GM23338 (cell line): ENCODE measurements around the gene WNK1. TPM values are rescaled to one million over a fixed set of nuclear protein-coding genes. Genes with fewer than 3 reads are reported as not detected.

ENCODE experiments used
- ATAC-seq: fragments of 200-7000 bp; cut with Tn5 transposase; 3 replicates; pipeline ENCODE4 v1.9.1; 2020
- DNase-seq: peaks from one replicate; pipeline ENCODE4 v3.0.0-alpha.2; 2015; ENCODE audit warnings: low spot score
- H2AFZ ChIP-seq: fragments of 200-600 bp; sonication (generic); 2 replicates; pipeline ENCODE4 v1.8.0; 2016; ENCODE audit warnings: antibody characterized with exemption, mild to moderate bottlenecking, moderate library complexity
- H3F3A ChIP-seq: fragments of 200-600 bp; sonication (generic); replicated peaks from 2 replicates; pipeline ENCODE4 v1.8.0; 2017; ENCODE audit warnings: antibody characterized with exemption, mixed run types, low read depth
- H3K27ac ChIP-seq: fragments of 200-600 bp; sonication (generic); 2 replicates; pipeline ENCODE4 v1.6.1; 2016; ENCODE audit warnings: low read depth
- H3K27me3 ChIP-seq: fragments of 200-600 bp; sonication (generic); 2 replicates; pipeline ENCODE4 v1.8.0; 2016; ENCODE audit warnings: mild to moderate bottlenecking, mixed run types, moderate library complexity; ENCODE audit not compliant: insufficient read depth
- H3K36me3 ChIP-seq: fragments of 200-600 bp; sonication (generic); 2 replicates; pipeline ENCODE4 v1.8.0; 2016; ENCODE audit warnings: mild to moderate bottlenecking; ENCODE audit not compliant: insufficient read depth
- H3K4me1 ChIP-seq: fragments of 200-600 bp; sonication (generic); 2 replicates; pipeline ENCODE4 v1.8.0; 2016; ENCODE audit warnings: mild to moderate bottlenecking, moderate library complexity; ENCODE audit not compliant: insufficient read depth
- H3K4me2 ChIP-seq: fragments of 200-600 bp; sonication (generic); 2 replicates; pipeline ENCODE4 v1.7.1; 2017; ENCODE audit warnings: mixed run types
- H3K4me3 ChIP-seq: fragments of 200-600 bp; sonication (generic); 2 replicates; pipeline ENCODE4 v1.6.1; 2016; ENCODE audit warnings: mixed run types
- H3K79me2 ChIP-seq: fragments of 200-600 bp; sonication (generic); replicated peaks from 2 replicates; pipeline ENCODE4 v1.8.0; 2017; ENCODE audit warnings: mild to moderate bottlenecking; ENCODE audit not compliant: insufficient read depth
- H3K9me2 ChIP-seq: fragments of 200-600 bp; sonication (generic); 2 replicates; pipeline ENCODE4 v1.8.0; 2017; ENCODE audit not compliant: insufficient read depth
- H4K20me1 ChIP-seq: fragments of 200-600 bp; sonication (generic); replicated peaks from 2 replicates; pipeline ENCODE4 v1.8.0; 2017; ENCODE audit warnings: mild to moderate bottlenecking; ENCODE audit not compliant: insufficient read depth
- H3K27ac Mint-ChIP-seq: 2 replicates; pipeline ENCODE4 v1.8.0; 2020; ENCODE audit warnings: inconsistent platforms, mild to moderate bottlenecking, moderate library complexity, mixed read lengths
- H3K27me3 Mint-ChIP-seq: 3 replicates; pipeline ENCODE4 v1.8.0; 2022; ENCODE audit warnings: low read depth, mild to moderate bottlenecking, moderate library complexity, mixed read lengths, inconsistent platforms; ENCODE audit not compliant: insufficient read depth, poor library complexity
- H3K36me3 Mint-ChIP-seq: 3 replicates; pipeline ENCODE4 v1.8.0; 2021; ENCODE audit warnings: low read depth, mild to moderate bottlenecking, inconsistent platforms, moderate library complexity, mixed read lengths
- H3K4me1 Mint-ChIP-seq: 3 replicates; pipeline ENCODE4 v1.8.0; 2020; ENCODE audit warnings: mild to moderate bottlenecking, inconsistent platforms, mixed read lengths
- H3K4me3 Mint-ChIP-seq: 3 replicates; pipeline ENCODE4 v1.8.0; 2021; ENCODE audit warnings: moderate library complexity, mild to moderate bottlenecking, inconsistent platforms, mixed read lengths
- H3K9me3 Mint-ChIP-seq: 3 replicates; pipeline ENCODE4 v1.8.0; 2020; ENCODE audit warnings: moderate library complexity, mild to moderate bottlenecking, inconsistent platforms, mixed read lengths
- CREB1 ChIP-seq: fragments of 250-450 bp; sonication (Bioruptor Pico); IDR thresholded peaks from 2 replicates; pipeline ENCODE4 v1.5.0; 2020; ENCODE audit warnings: low read depth, mild to moderate bottlenecking, moderate library complexity
- CTCF ChIP-seq, 2 experiments: fragments of 200-600 bp in 1 of 2; sonication (generic) in 1 of 2; conservative IDR thresholded peaks; 2 replicates each; pipeline versions ENCODE4 v1.5.1 to v1.6.1; 2016 to 2017; ENCODE audit warnings: antibody characterized with exemption in 2 of 2, low read depth in 2 of 2, mild to moderate bottlenecking in 2 of 2, moderate library complexity in 1 of 2
- ETS1 ChIP-seq: IDR thresholded peaks from 2 replicates; pipeline ENCODE4 v1.6.1; 2016; ENCODE audit warnings: antibody characterized with exemption
- EZH2phosphoT487 ChIP-seq: fragments of 200-600 bp; sonication (generic); IDR thresholded peaks from one replicate; pipeline ENCODE4 v1.8.1; 2018; ENCODE audit warnings: antibody characterized with exemption; ENCODE audit not compliant: unreplicated experiment
- POLR2AphosphoS5 ChIP-seq: IDR thresholded peaks from 2 replicates; pipeline ENCODE4 v1.6.1; 2016; ENCODE audit warnings: antibody characterized with exemption, low read depth
- ZNF331 ChIP-seq: fragments of 250-450 bp; sonication (Bioruptor Pico); IDR thresholded peaks from 2 replicates; pipeline ENCODE4 v1.5.0; 2020; ENCODE audit warnings: low read depth, mild to moderate bottlenecking, moderate library complexity
- ZNF462 ChIP-seq: fragments of 250-450 bp; sonication (Bioruptor Pico); IDR thresholded peaks from 2 replicates; pipeline ENCODE4 v1.5.0; 2020; ENCODE audit warnings: mild to moderate bottlenecking, moderate library complexity
- polyA plus RNA-seq: library from polyadenylated mRNA; unstranded; fragments of >200 nt; fragmentation: Nextera tagmentation; extraction: Ambion mirVana; gene quantifications from 2 replicates; pipeline ENCODE4 v1.2.1, GENCODE V29; 2016
- total RNA-seq: library from RNA; depleted of rRNA; stranded (reverse); fragments of >200 nt; shearing (Covaris generic); gene quantifications from 2 replicates; pipeline ENCODE4 v1.2.3, GENCODE V29; 2014

WNK1 gene
- total and polyA plus RNA-seq, 2 experiments from 2014 or later = 86.8 to 114 TPM

- no peak for TF ChIP-seq ZNF462 (CRISPR knock-in tag)
Observed at GRCh38 chr12:795305-795704, 42.9 kb downstream of the WNK1 start (continued).

GRCh38 chr12:800401-800800 is 48.0 kb downstream of the WNK1 start:
- H3F3A ChIP-seq = no peaks in the 10 kb centered on the region
- H3K4me3 ChIP-seq = no peak overlapping the region
- H3K4me1 Mint-ChIP-seq = peaks cover 38% of the 10 kb centered on the region
- H3K79me2 ChIP-seq = peaks cover 99% of the 10 kb centered on the region
- H3K27ac Mint-ChIP-seq = peak overlapping the region; percentile 63; the same call in 1 of the 2 replicates
- no peaks in the 10 kb centered on the region for H3K36me3 ChIP-seq
- H3K27ac ChIP-seq = no peak overlapping the region
- H3K4me2 ChIP-seq = no peak overlapping the region
- H3K27me3 ChIP-seq = no peaks in the 10 kb centered on the region
- peaks cover 5% of the 10 kb centered on the region for H3K27me3 Mint-ChIP-seq
- DNase-seq (no peak), ATAC-seq (no peak)
- H3K9me3 Mint-ChIP-seq = no peaks in the 10 kb centered on the region
- H4K20me1 ChIP-seq = peaks cover 25% of the 10 kb centered on the region
- H3K4me1 ChIP-seq = peaks cover 10% of the 10 kb centered on the region
- no peaks in the 10 kb centered on the region for H3K36me3 Mint-ChIP-seq
- H2AFZ ChIP-seq = no peak overlapping the region
- no peak overlapping the region for H3K4me3 Mint-ChIP-seq
- no peaks in the 10 kb centered on the region for H3K9me2 ChIP-seq
- TF ChIP-seq CTCF (conservative IDR thresholded peaks at IDR 0.05; ENCODE audit: low read depth in 2 of 2) (no peak), POLR2AphosphoS5 (no peak), ETS1 (no peak), ZNF331 (no peak), ZNF462 (CRISPR knock-in tag) (no peak), CREB1 (CRISPR knock-in tag) (no peak), EZH2phosphoT487 (no peak)
